Measurements from ENCODE around the gene MBIP.

DNA sequence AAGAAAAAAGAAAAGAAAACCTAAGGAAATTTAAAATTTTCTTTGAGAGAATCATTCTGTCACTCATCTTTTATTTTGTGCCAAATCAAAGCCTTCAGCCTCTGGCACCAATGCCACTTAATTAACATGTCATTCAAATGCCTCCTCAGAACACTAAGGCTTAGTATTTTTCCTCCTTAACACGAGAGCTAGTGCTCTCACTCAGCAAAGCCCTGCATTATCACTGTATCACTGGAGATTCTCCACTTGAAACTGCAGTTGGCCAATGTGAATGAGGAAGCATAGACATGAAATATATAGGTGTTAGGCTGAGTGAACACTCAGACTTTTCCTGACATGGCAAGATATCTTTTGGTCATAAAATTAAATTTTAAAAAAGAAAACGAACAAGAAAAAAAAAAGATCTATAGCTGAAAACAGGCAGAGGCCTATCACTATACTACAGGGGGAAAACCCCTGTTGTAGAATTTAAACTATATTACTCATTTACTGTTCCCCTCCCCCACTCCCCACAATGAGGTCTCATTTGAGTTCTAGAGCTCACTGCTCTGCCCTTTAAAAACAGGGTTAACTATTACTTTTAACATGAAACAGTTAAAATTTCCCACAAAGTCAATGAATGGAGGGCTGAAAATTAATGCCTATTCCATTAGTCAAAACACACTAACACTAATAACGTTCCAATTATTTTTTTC, 5.1 kb downstream of the MBIP start:
- TF ChIP-seq, protein P1, sequence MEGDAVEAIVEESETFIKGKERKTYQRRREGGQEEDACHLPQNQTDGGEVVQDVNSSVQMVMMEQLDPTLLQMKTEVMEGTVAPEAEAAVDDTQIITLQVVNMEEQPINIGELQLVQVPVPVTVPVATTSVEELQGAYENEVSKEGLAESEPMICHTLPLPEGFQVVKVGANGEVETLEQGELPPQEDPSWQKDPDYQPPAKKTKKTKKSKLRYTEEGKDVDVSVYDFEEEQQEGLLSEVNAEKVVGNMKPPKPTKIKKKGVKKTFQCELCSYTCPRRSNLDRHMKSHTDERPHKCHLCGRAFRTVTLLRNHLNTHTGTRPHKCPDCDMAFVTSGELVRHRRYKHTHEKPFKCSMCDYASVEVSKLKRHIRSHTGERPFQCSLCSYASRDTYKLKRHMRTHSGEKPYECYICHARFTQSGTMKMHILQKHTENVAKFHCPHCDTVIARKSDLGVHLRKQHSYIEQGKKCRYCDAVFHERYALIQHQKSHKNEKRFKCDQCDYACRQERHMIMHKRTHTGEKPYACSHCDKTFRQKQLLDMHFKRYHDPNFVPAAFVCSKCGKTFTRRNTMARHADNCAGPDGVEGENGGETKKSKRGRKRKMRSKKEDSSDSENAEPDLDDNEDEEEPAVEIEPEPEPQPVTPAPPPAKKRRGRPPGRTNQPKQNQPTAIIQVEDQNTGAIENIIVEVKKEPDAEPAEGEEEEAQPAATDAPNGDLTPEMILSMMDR (IDR thresholded peaks at IDR 0.05) = no peak
- no peak for TF ChIP-seq POLR2A (IDR thresholded peaks at IDR 0.05)

Measured in esophagus squamous epithelium (tissue), 4 donors.